Measurements from ENCODE around the gene PHF2.

DNA sequence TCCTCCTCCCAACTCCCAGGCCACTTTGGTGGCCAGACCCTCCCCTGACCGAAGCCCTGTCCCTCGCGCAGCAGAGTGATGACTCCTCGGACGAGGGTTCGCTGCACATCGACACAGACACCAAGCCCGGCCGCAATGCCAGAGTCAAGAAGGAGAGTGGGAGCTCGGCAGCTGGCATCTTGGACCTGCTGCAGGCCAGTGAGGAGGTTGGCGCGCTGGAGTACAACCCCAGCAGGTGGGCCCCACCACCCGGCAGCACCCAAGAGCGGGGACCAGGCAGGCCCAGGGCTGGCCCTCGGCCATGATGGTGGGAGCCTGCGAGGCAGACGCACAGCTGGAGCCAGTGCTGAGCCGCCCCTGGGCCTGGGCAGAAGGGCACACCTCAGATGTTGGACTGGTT, 90.6 kb downstream of the PHF2 start:
- TF ChIP-seq CTCF (IDR thresholded peaks at IDR 0.05) = no peak
- TF ChIP-seq MXI1 (IDR thresholded peaks at IDR 0.05; ENCODE audit: low read depth, low read length) = no peak
- no peak for TF ChIP-seq SIN3A (IDR thresholded peaks at IDR 0.05; ENCODE audit: borderline replicate concordance, low read depth, low read length)
- TF ChIP-seq EP300 (IDR thresholded peaks at IDR 0.05; ENCODE audit: borderline replicate concordance in 1 of 2, low read depth in 1 of 2, low read length in 1 of 2) = no peak

Measured in SK-N-SH (cell line).